Activated T-cell treated with anti-CD3 and anti-CD28 coated beads, Interleukin-2, amount 50 U/mL, for 24 hours (primary cell): ENCODE measurements around the gene BTG3.
A peak's percentile ranks its signal among the peaks of the same experiment; 100 is the strongest.

ENCODE experiments used
- DNase-seq: peaks from one replicate; pipeline ENCODE4 v3.0.0-alpha.2; 2020
- H3K27ac Mint-ChIP-seq: 2 replicates; pipeline ENCODE4 v1.8.0; 2020; ENCODE audit warnings: mild to moderate bottlenecking, mixed read lengths
- H3K27me3 Mint-ChIP-seq: 2 replicates; pipeline ENCODE4 v1.8.0; 2020; ENCODE audit warnings: mixed read lengths
- H3K36me3 Mint-ChIP-seq: 2 replicates; pipeline ENCODE4 v1.8.0; 2020; ENCODE audit warnings: low read depth, mixed read lengths
- H3K4me1 Mint-ChIP-seq: 2 replicates; pipeline ENCODE4 v1.8.0; 2020; ENCODE audit warnings: low read depth, mixed read lengths
- H3K4me3 Mint-ChIP-seq: 2 replicates; pipeline ENCODE4 v1.8.0; 2020; ENCODE audit warnings: mild to moderate bottlenecking, moderate library complexity, mixed read lengths
- H3K9me3 Mint-ChIP-seq: 2 replicates; pipeline ENCODE4 v1.8.0; 2020; ENCODE audit warnings: mixed read lengths

Gene BTG3

GRCh38 chr21:17611414-17612022 is 1.2 kb downstream of the BTG3 start:
- Mint-ChIP-seq H3K9me3 (no peaks in the 10 kb centered on the region), H3K36me3 (peaks cover 51% of the 10 kb centered on the region), H3K4me3 (peak overlapping the region; percentile 85), H3K4me1 (peaks cover 41% of the 10 kb centered on the region), H3K27ac (peak overlapping the region; percentile 96), H3K27me3 (no peaks in the 10 kb centered on the region)
- DNase-seq, result peak; percentile 82

- Mint-ChIP-seq H3K27me3 (no peaks in the 10 kb centered on the region), H3K27ac (peak overlapping the region; percentile 96), H3K9me3 (no peaks in the 10 kb centered on the region), H3K4me1 (peaks cover 40% of the 10 kb centered on the region), H3K4me3 (peak overlapping the region; percentile 85), H3K36me3 (peaks cover 54% of the 10 kb centered on the region)
- peak; percentile 30 for DNase-seq
Observed at GRCh38 chr21:17610911-17611310, 1.8 kb downstream of the BTG3 start.

- no peak overlapping the region for H3K27ac Mint-ChIP-seq
- H3K4me3 Mint-ChIP-seq, result peak overlapping the region; percentile 44
- H3K4me1 Mint-ChIP-seq, result peaks cover 40% of the 10 kb centered on the region
Observed at GRCh38 chr21:17609681-17610080, 3.0 kb downstream of the BTG3 start.

GRCh38 chr21:17607684-17608083 is 5.0 kb downstream of the BTG3 start:
- DNase-seq, result no peak
- H3K36me3 Mint-ChIP-seq, result peaks cover 85% of the 10 kb centered on the region
- H3K27ac Mint-ChIP-seq, result no peak overlapping the region
- peaks cover 51% of the 10 kb centered on the region for H3K4me1 Mint-ChIP-seq
- H3K27me3 Mint-ChIP-seq, result no peaks in the 10 kb centered on the region
- no peak overlapping the region for H3K4me3 Mint-ChIP-seq
- no peaks in the 10 kb centered on the region for H3K9me3 Mint-ChIP-seq

More at GRCh38 chr21:17609681-17610080, 3.0 kb downstream of the BTG3 start:
- H3K27me3 Mint-ChIP-seq, result no peaks in the 10 kb centered on the region
- H3K36me3 Mint-ChIP-seq, result peaks cover 65% of the 10 kb centered on the region
- no peaks in the 10 kb centered on the region for H3K9me3 Mint-ChIP-seq
- DNase-seq, result no peak

GRCh38 chr21:17602874-17603273 is 9.8 kb downstream of the BTG3 start:
- Mint-ChIP-seq H3K9me3 (no peaks in the 10 kb centered on the region), H3K4me3 (no peak overlapping the region), H3K36me3 (peaks cover 92% of the 10 kb centered on the region), H3K27me3 (no peaks in the 10 kb centered on the region), H3K27ac (no peak overlapping the region), H3K4me1 (peaks cover 30% of the 10 kb centered on the region)
- DNase-seq, result no peak

DNA sequence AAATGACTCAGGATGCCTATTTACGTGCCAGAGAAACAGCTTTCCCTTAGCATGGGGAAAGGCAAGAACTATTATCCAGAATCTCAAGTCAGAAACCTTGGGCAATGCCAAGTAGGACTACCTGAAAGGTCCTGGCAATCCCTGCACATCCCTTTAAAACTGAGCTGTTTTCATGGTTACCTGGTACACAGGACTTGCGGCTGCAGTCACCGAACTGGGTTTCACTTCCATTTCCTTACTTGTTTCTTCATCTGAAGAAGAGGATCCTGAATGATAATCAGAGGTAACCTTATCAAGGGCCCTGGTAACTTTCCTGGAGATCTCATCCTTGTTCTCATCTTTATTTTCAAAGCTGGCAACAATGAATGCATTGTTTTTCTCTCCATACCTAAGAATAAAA is 14.3 kb downstream of the BTG3 start:
- Mint-ChIP-seq H3K36me3 (peaks cover 98% of the 10 kb centered on the region), H3K9me3 (no peaks in the 10 kb centered on the region), H3K4me3 (no peak overlapping the region), H3K27me3 (no peaks in the 10 kb centered on the region), H3K4me1 (peaks cover 18% of the 10 kb centered on the region), H3K27ac (no peak overlapping the region)
- no peak for DNase-seq

DNA sequence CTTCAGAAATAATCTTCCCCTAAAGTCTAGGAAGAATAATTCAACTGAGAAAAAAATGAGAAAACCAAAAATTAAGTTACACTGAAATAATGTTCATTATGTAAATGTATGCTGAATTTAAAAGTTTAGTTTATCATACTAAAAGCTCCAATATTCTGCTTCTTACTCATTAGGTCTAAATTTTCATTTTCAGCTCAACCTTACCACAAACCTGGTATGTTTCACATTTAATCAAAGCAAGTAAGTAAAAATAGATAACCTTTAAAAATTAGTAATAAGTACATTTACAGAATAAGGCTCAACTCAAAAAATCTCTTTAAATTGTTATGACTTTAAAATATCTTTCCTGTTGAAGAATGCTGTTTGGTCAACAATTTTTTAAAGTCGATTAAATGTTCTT is 15.0 kb downstream of the BTG3 start:
- no peak overlapping the region for H3K4me3 Mint-ChIP-seq
- peaks cover 11% of the 10 kb centered on the region for H3K4me1 Mint-ChIP-seq
- H3K36me3 Mint-ChIP-seq, result peaks cover 98% of the 10 kb centered on the region
- H3K9me3 Mint-ChIP-seq, result no peaks in the 10 kb centered on the region
- DNase-seq, result no peak
- no peak overlapping the region for H3K27ac Mint-ChIP-seq
- H3K27me3 Mint-ChIP-seq, result no peaks in the 10 kb centered on the region

DNA sequence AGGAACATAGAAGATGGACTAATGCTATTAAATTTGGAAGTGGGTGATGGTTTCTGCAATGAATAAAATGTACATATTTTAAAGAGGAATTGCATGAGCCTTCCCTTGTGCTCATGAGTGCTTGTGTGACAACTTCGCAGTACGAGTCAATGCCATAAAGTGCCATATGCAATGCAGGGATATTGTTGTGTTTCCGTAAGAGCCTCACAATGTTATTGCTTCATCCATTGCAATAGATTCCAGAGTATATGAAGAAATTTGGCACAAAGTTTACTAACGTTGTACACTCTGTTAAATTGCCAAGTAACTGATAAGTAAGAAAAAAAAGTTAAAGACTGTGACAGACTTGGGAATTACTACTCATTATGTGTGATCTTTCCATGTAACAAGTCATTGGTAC is 22.3 kb downstream of the BTG3 start:
- Mint-ChIP-seq H3K4me1 (no peaks in the 10 kb centered on the region), H3K27me3 (no peaks in the 10 kb centered on the region), H3K4me3 (no peak overlapping the region), H3K9me3 (no peaks in the 10 kb centered on the region), H3K27ac (no peak overlapping the region), H3K36me3 (peaks cover 46% of the 10 kb centered on the region)
- DNase-seq, result no peak

GRCh38 chr21:17585875-17586450 is 26.7 kb downstream of the BTG3 start:
- H3K9me3 Mint-ChIP-seq, result no peaks in the 10 kb centered on the region
- H3K36me3 Mint-ChIP-seq, result peaks cover 7% of the 10 kb centered on the region
- H3K4me1 Mint-ChIP-seq, result no peaks in the 10 kb centered on the region
- no peak overlapping the region for H3K27ac Mint-ChIP-seq
- DNase-seq, result no peak
- H3K27me3 Mint-ChIP-seq, result no peaks in the 10 kb centered on the region
- H3K4me3 Mint-ChIP-seq, result no peak overlapping the region

DNA sequence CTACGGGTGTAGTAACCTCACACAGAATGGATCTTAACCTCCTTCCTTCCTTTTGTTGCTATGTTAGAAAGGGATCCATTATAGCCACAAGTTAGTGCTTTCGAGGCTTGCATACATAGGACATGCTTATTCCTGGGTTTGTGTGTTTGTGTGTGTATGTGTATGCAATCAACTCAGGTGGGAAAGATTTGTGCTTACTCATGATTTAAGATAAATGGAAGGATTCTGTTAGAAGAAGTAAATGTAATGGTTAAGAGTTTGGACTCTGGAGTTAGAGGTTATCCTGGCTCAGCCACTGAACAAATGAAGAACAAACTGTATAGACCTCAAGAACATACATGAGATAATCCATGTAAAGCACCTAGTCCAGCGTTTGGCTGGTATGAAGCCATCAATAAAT is 28.8 kb downstream of the BTG3 start:
- H3K4me3 Mint-ChIP-seq, result no peak overlapping the region
- DNase-seq, result no peak
- H3K4me1 Mint-ChIP-seq, result no peaks in the 10 kb centered on the region
- no peaks in the 10 kb centered on the region for H3K36me3 Mint-ChIP-seq
- no peak overlapping the region for H3K27ac Mint-ChIP-seq
- H3K9me3 Mint-ChIP-seq, result no peaks in the 10 kb centered on the region
- H3K27me3 Mint-ChIP-seq, result no peaks in the 10 kb centered on the region

DNA sequence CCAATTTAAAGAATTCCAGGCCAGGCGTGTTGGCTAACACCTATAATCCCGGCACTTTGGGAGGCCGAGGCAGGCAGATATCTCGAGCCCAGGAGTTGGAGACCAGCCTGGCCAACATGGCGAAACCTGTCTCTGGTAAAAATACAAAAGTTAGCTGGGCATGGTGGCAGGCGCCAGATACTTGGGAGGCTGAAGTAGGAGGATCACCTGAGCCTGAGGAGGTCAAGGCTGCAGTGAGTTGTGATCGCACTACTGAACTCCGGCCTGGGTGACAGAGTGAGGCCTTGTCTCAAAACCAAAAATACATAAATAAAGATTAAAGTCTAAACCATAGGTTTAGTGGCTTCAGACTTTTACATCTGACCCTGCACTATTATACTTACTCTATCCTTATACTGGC is 32.4 kb downstream of the BTG3 start:
- no peaks in the 10 kb centered on the region for H3K36me3 Mint-ChIP-seq
- no peaks in the 10 kb centered on the region for H3K27me3 Mint-ChIP-seq
- no peak overlapping the region for H3K27ac Mint-ChIP-seq
- H3K4me1 Mint-ChIP-seq, result no peaks in the 10 kb centered on the region
- H3K4me3 Mint-ChIP-seq, result no peak overlapping the region
- H3K9me3 Mint-ChIP-seq, result no peaks in the 10 kb centered on the region
- no peak for DNase-seq

DNA sequence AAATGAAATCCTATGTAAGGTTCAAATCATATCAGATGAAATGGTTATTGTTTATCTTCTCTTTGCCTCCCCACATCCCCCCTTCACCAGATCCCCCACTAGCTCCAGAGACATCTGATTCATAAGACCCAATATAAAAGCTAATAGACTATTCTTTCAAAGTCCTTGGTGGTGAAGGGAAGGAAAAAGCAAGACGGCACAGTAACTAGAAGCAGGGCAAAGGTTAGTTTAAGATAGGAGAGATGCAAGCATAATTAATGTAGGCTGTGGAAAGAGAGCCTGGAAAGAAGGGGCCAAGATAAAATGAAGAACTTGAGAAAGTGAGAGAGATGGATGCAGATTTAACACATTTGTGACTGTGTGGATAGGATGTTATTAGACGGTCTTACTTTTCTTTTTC is 33.8 kb downstream of the BTG3 start:
- DNase-seq, result no peak
- H3K27me3 Mint-ChIP-seq, result peaks cover 2% of the 10 kb centered on the region
- H3K36me3 Mint-ChIP-seq, result no peaks in the 10 kb centered on the region

GRCh38 chr21:17578162-17578561 is 34.5 kb downstream of the BTG3 start:
- H3K27me3 Mint-ChIP-seq, result peaks cover 2% of the 10 kb centered on the region
- no peak overlapping the region for H3K4me3 Mint-ChIP-seq
- no peak for DNase-seq
- no peaks in the 10 kb centered on the region for H3K4me1 Mint-ChIP-seq
- H3K9me3 Mint-ChIP-seq, result no peaks in the 10 kb centered on the region
- no peaks in the 10 kb centered on the region for H3K36me3 Mint-ChIP-seq
- H3K27ac Mint-ChIP-seq, result no peak overlapping the region

More for the DNA sequence above, 33.8 kb downstream of the BTG3 start:
- no peaks in the 10 kb centered on the region for H3K4me1 Mint-ChIP-seq
- H3K27ac Mint-ChIP-seq, result no peak overlapping the region
- H3K9me3 Mint-ChIP-seq, result no peaks in the 10 kb centered on the region
- H3K4me3 Mint-ChIP-seq, result no peak overlapping the region

GRCh38 chr21:17577701-17578100 is 35.0 kb downstream of the BTG3 start:
- Mint-ChIP-seq H3K9me3 (no peaks in the 10 kb centered on the region), H3K4me3 (no peak overlapping the region), H3K27ac (no peak overlapping the region), H3K4me1 (no peaks in the 10 kb centered on the region), H3K36me3 (no peaks in the 10 kb centered on the region), H3K27me3 (peaks cover 2% of the 10 kb centered on the region)
- no peak for DNase-seq

DNA sequence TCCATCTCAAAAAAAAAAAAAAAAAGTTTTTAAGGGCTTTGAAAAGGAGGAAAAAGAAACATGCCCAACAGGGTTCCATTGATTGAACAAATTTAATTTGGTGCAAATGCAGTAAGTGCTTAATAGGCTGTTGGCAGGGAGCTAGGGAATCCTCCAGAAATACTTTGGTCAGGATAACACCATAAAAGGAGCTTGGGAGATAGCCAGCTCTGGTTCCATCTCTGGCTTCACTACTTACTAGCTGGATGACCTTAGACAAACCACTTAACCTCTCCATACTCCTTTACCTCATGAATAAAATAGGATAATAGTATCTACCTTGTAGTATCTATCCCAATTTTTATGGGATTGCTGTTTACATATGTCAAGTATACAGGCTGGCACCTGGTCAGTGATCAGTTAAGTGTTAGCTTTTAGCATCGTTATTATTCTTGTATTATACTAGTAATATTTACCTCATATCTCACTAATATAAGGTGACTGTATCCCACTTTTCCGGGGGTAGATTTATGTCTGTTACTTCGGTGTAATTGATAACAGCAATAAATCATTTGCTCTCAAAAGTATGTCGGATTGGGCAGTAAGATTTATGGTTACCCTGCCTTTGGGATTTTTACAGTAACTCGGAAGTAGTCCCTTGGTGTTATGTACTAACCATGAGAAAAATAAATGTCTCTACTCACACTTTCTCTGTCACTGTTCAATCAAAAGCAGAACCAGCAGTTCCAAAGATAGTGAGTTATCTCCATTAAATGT is 36.4 kb downstream of the BTG3 start:
- Mint-ChIP-seq H3K27ac (no peak overlapping the region), H3K4me1 (no peaks in the 10 kb centered on the region), H3K9me3 (no peaks in the 10 kb centered on the region), H3K36me3 (no peaks in the 10 kb centered on the region), H3K27me3 (peaks cover 2% of the 10 kb centered on the region), H3K4me3 (no peak overlapping the region)
- DNase-seq, result no peak
